K562 (cell line): ENCODE measurements around the gene ZRANB1. TPM values are rescaled to one million over a fixed set of nuclear protein-coding genes. Genes with fewer than 3 reads are reported as not detected.

Experiments
- ATAC-seq: fragments of 200-7000 bp; cut with Tn5 transposase; 3 replicates; pipeline ENCODE4 v1.9.1; 2020; ENCODE audit warnings: moderate library complexity
- BruUV-seq: library from RNA; stranded (reverse); fragments of 400-500 nt; replicated peaks from 2 replicates; lab custom pipeline; 2021; lab: Mats Ljungman, UMichigan
- CTCF ChIA-PET: fragments of 300-600 bp; formaldehyde crosslinking; extraction: SDS; loops from one replicate; lab custom pipeline; 2021; ENCODE audit warnings: low intra/inter-chr PET ratio; lab: Yijun Ruan, JAX
- POLR2A ChIA-PET: fragments of 300-600, 350-650 bp; sonication (Branson Sonifier 250); formaldehyde crosslinking; extraction: SDS; loops from one replicate; lab custom pipeline; 2021; ENCODE audit warnings: antibody characterized with exemption, inconsistent platforms; lab: Yijun Ruan, JAX
- DNase-seq, 4 experiments: peaks; one replicate each; pipeline versions ENCODE4 v3.0.0 to v3.0.0-alpha.2; 2011 to 2018; ENCODE audit warnings: low spot score in 3 of 4, mixed read lengths in 3 of 4; ENCODE audit errors: extremely low read depth in 1 of 4
- FAIRE-seq: peaks from 2 replicates; lab custom pipeline; 2011; peaks lifted over from hg19 to GRCh38; lab: Jason Lieb, UNC
- H2AFZ ChIP-seq: 2 replicates; pipeline ENCODE4 v1.6.0; 2011; ENCODE audit warnings: low read depth, low read length, control low read depth, inconsistent platforms
- H3K27ac ChIP-seq: fragments of 200-600 bp; 3 replicates; pipeline ENCODE4 v1.8.0; 2011; ENCODE audit warnings: low read depth, mild to moderate bottlenecking, control low read depth, inconsistent platforms, low read length, moderate library complexity, mixed read lengths; ENCODE audit errors: extremely low read depth
- H3K27me3 ChIP-seq, 2 experiments: fragments of 300-600 bp in 1 of 2; 2 replicates in 1 of 2; 3 replicates in 1 of 2; pipeline versions ENCODE4 v1.6.0 to v1.8.0; 2011; ENCODE audit warnings: inconsistent platforms in 2 of 2, low read length in 2 of 2, mild to moderate bottlenecking in 1 of 2, mixed read lengths in 1 of 2, moderate library complexity in 1 of 2; ENCODE audit not compliant: control insufficient read depth in 2 of 2, insufficient read depth in 2 of 2
- H3K36me3 ChIP-seq: fragments of 300-600 bp; 3 replicates; pipeline ENCODE4 v1.8.0; 2011; ENCODE audit warnings: mild to moderate bottlenecking, low read length, inconsistent platforms; ENCODE audit not compliant: control insufficient read depth, insufficient read depth
- H3K4me1 ChIP-seq, 2 experiments: fragments of 200-600 bp in 1 of 2; replicated peaks in 1 of 2; 2 replicates in 1 of 2; 3 replicates in 1 of 2; pipeline versions ENCODE4 v1.5.1 to v1.8.0; 2011; ENCODE audit warnings: inconsistent platforms in 2 of 2, low read length in 2 of 2, mild to moderate bottlenecking in 1 of 2, mixed read lengths in 1 of 2, moderate library complexity in 1 of 2; ENCODE audit not compliant: control insufficient read depth in 2 of 2, insufficient read depth in 2 of 2
- H3K4me2 ChIP-seq: 2 replicates; pipeline ENCODE4 v1.6.1; 2011; ENCODE audit warnings: low read length, control low read depth, inconsistent platforms, mixed read lengths; ENCODE audit not compliant: insufficient read depth
- H3K4me3 ChIP-seq: fragments of 200-600 bp; sonication (generic), shearing (Covaris generic); 2 replicates; pipeline ENCODE4 v1.5.1; 2016; ENCODE audit warnings: control low read depth, inconsistent platforms
- H3K79me2 ChIP-seq: fragments of 200-600 bp; 3 replicates; pipeline ENCODE4 v1.8.0; 2011; ENCODE audit warnings: low read length, inconsistent platforms; ENCODE audit not compliant: control insufficient read depth, insufficient read depth
- H3K9ac ChIP-seq, 2 experiments: 2 replicates each; pipeline versions ENCODE4 v1.6.0 to v1.6.1; 2011; ENCODE audit warnings: low read depth in 2 of 2, low read length in 2 of 2, control low read depth in 1 of 2, inconsistent platforms in 1 of 2, mild to moderate bottlenecking in 1 of 2, mixed read lengths in 1 of 2; ENCODE audit not compliant: insufficient read depth in 1 of 2
- H3K9me1 ChIP-seq: one replicate; pipeline ENCODE4 v1.6.0; 2011; ENCODE audit warnings: inconsistent platforms, mild to moderate bottlenecking, low read length, moderate library complexity; ENCODE audit not compliant: control insufficient read depth, insufficient read depth
- H3K9me3 ChIP-seq: replicated peaks from 2 replicates; pipeline ENCODE4 v1.5.1; 2011; ENCODE audit warnings: low read depth, low read length, inconsistent platforms; ENCODE audit not compliant: control insufficient read depth, insufficient read depth
- H4K20me1 ChIP-seq: replicated peaks from 2 replicates; pipeline ENCODE4 v1.6.1; 2011; ENCODE audit warnings: low read length, inconsistent platforms, mixed read lengths; ENCODE audit not compliant: control insufficient read depth, insufficient read depth
- ATF4 ChIP-seq: fragments of 450-650 bp; formaldehyde crosslinking; IDR thresholded peaks from 2 replicates; pipeline ENCODE4 v1.4.0; 2022; ENCODE audit warnings: mild to moderate bottlenecking, moderate library complexity
- ELF1 ChIP-seq: fragments of 200-800 bp; sonication (Bioruptor generic); IDR thresholded peaks from 2 replicates; pipeline ENCODE4 v1.6.1; 2016; ENCODE audit warnings: missing genetic modification characterization, missing compliant biosample characterization
- FOXP4 ChIP-seq: sonication (generic); formaldehyde crosslinking; IDR thresholded peaks from 2 replicates; pipeline ENCODE4 v1.8.0; 2022; ENCODE audit warnings: mild to moderate bottlenecking, missing genetic modification reagents, borderline replicate concordance
- MAX ChIP-seq: sonication (generic); formaldehyde crosslinking; IDR thresholded peaks from 2 replicates; pipeline ENCODE4 v1.9.0; 2022; ENCODE audit warnings: mild to moderate bottlenecking, missing genetic modification reagents
- MTA2 ChIP-seq: fragments of 450-650 bp; IDR thresholded peaks from 2 replicates; pipeline ENCODE4 v1.6.1; 2016; ENCODE audit warnings: low read depth
- TEAD4 ChIP-seq, 2 experiments: sonication (generic) in 1 of 2; formaldehyde crosslinking in 1 of 2; IDR thresholded peaks; 2 replicates each; pipeline versions ENCODE4 v1.6.1 to v1.8.0; 2012 to 2022; ENCODE audit warnings: borderline replicate concordance in 1 of 2, inconsistent platforms in 1 of 2, low read length in 1 of 2, mild to moderate bottlenecking in 1 of 2, missing genetic modification reagents in 1 of 2
- WGBS: fragments of 100-300 bp; shearing (Covaris generic); methylation state at CpG from one replicate; pipeline ENCODE4 v1.1.6; 2016; ENCODE audit warnings: low coverage, mixed read lengths; ENCODE audit not compliant: insufficient coverage; ENCODE audit errors: missing lambda C conversion rate; 5-methylcytosine and 5-hydroxymethylcytosine counted together
- in situ Hi-C: fragments of 300-500 bp; cut with MboI; formaldehyde crosslinking; loops from 4 replicates; pipeline ENCODE4 v1.15.0; 2018; ENCODE audit warnings: inconsistent platforms, mixed read lengths
- intact Hi-C: fragments of 100-400 bp; cut with micrococcal nuclease; formaldehyde crosslinking; loops from 2 replicates; pipeline ENCODE4 v1.14.2; 2022
- polyA plus RNA-seq, 8 experiments: library from polyadenylated mRNA; depleted of rRNA in 4 of 8; stranded (reverse) in 5 of 8; unstranded in 3 of 8; fragments of >200 nt; fragmentation: Nextera tagmentation in 2 of 8; fragmentation: Illumina TruSeq in 1 of 8; extraction: Ambion mirVana in 2 of 8; extraction: Trizol in 1 of 8; gene quantifications; 2 replicates each; pipeline versions ENCODE4 v1.2.1 to v1.2.3, GENCODE V29; 2011 to 2014; ENCODE audit warnings: inconsistent platforms in 1 of 8, missing spikeins in 1 of 8
- total RNA-seq, 7 experiments: library from RNA; depleted of rRNA in 6 of 7; stranded (reverse); fragments of >200 nt in 6 of 7; fragmentation: Illumina TruSeq in 2 of 7; extraction: Trizol in 2 of 7; gene quantifications; 2 replicates each; pipeline versions ENCODE4 v1.2.1 to v1.2.3, GENCODE V29; 2011 to 2021; ENCODE audit warnings: low replicate concordance in 1 of 7

Gene ZRANB1
- total and polyA plus RNA-seq, 9 of the 15 experiments (the other 6 are each of a cell fraction or from before 2014, with no cell fraction given), result 0.07 to 1.1 (median 0.64) TPM

- TF ChIP-seq MTA2 (no peak), ATF4 (CRISPR knock-in tag) (no peak), TEAD4 (IDR thresholded peaks at IDR 0.05; ENCODE audit: low read length) (no peak), TEAD4 (CRISPR knock-in tag; IDR thresholded peaks at IDR 0.05; ENCODE audit: borderline replicate concordance) (no peak), MAX (no peak), FOXP4 (CRISPR knock-in tag) (no peak), ELF1 (tag) (no peak)
- Histone ChIP-seq H3K4me2 (no peak overlapping the region), H2AFZ (no peak overlapping the region), H3K27ac (no peak overlapping the region), H3K4me3 (no peak overlapping the region), H3K9ac (no peak overlapping the region), H4K20me1 (no peaks in the 10 kb centered on the region), H3K9me3 (no peaks in the 10 kb centered on the region), H3K9me1 (no peaks in the 10 kb centered on the region), H3K79me2 (no peaks in the 10 kb centered on the region), H3K4me1 (no peaks in the 10 kb centered on the region), H3K27me3 (no peaks in the 10 kb centered on the region), H3K36me3 (no peaks in the 10 kb centered on the region)
- ATAC-seq (no peak), FAIRE-seq (no peak), DNase-seq (no peak)
- ChIA-PET CTCF (no interaction called here), POLR2A (no interaction called here)
- BruUV-seq, result no TSS peak
- in situ Hi-C loops (no loop called here), intact Hi-C loops (no loop called here)
- WGBS, result no CpG with 5 or more reads among the region's 31 CpGs
Observed at GRCh38 chr10:124994573-124995473, 52.9 kb downstream of the ZRANB1 start.
